ENCODE results near the gene NUDT22.

The NUDT22 gene

GRCh38 chr11:64207256-64208085 is 18.6 kb upstream of the NUDT22 start:
- ATAC-seq, result peak; percentile 29
- TF ChIP-seq TSHZ2 (CRISPR knock-in tag; IDR thresholded peaks at IDR 0.05) (no peak), BACH2 (CRISPR knock-in tag; IDR thresholded peaks at IDR 0.05; ENCODE audit: borderline replicate concordance) (no peak), PATZ1 (CRISPR knock-in tag; IDR thresholded peaks at IDR 0.05; ENCODE audit: borderline replicate concordance) (no peak), ZNF565 (CRISPR knock-in tag; conservative IDR thresholded peaks at IDR 0.05; ENCODE audit: low read depth) (no peak), TOX (CRISPR knock-in tag; IDR thresholded peaks at IDR 0.05; ENCODE audit: borderline replicate concordance) (no peak), TCF4 (CRISPR knock-in tag; IDR thresholded peaks at IDR 0.05; ENCODE audit: borderline replicate concordance) (no peak), PPARA (CRISPR knock-in tag; IDR thresholded peaks at IDR 0.05; ENCODE audit: borderline replicate concordance) (no peak), POU6F1 (CRISPR knock-in tag; IDR thresholded peaks at IDR 0.05; ENCODE audit: borderline replicate concordance, low read depth) (no peak), ZFP3 (CRISPR knock-in tag; IDR thresholded peaks at IDR 0.05) (no peak), CREB5 (CRISPR knock-in tag; IDR thresholded peaks at IDR 0.05; ENCODE audit: low read depth) (no peak), ZNF70 (CRISPR knock-in tag; IDR thresholded peaks at IDR 0.05) (no peak), ISL1 (CRISPR knock-in tag; IDR thresholded peaks at IDR 0.05) (no peak), GLIS3 (CRISPR knock-in tag; IDR thresholded peaks at IDR 0.05) (no peak), CSDC2 (CRISPR knock-in tag; IDR thresholded peaks at IDR 0.05) (no peak), ARNTL (CRISPR knock-in tag; IDR thresholded peaks at IDR 0.05; ENCODE audit: borderline replicate concordance, low read depth) (no peak), RARB (CRISPR knock-in tag; IDR thresholded peaks at IDR 0.05) (no peak), ESRRG (CRISPR knock-in tag; IDR thresholded peaks at IDR 0.05) (no peak), OSR1 (CRISPR knock-in tag; IDR thresholded peaks at IDR 0.05) (no peak), ZFP30 (CRISPR knock-in tag; IDR thresholded peaks at IDR 0.05) (no peak)

GRCh38 chr11:64208086-64208795 is 17.8 kb upstream of the NUDT22 start:
- TF ChIP-seq TOX (CRISPR knock-in tag; IDR thresholded peaks at IDR 0.05; ENCODE audit: borderline replicate concordance), result no peak
- TF ChIP-seq GLIS3 (CRISPR knock-in tag; IDR thresholded peaks at IDR 0.05), result no peak
- no peak for TF ChIP-seq ARNTL (CRISPR knock-in tag; IDR thresholded peaks at IDR 0.05; ENCODE audit: borderline replicate concordance, low read depth)
- no peak for TF ChIP-seq ZFP30 (CRISPR knock-in tag; IDR thresholded peaks at IDR 0.05)
- TF ChIP-seq SNAI2 (CRISPR knock-in tag; IDR thresholded peaks at IDR 0.05), result no peak
- no peak for TF ChIP-seq RARB (CRISPR knock-in tag; IDR thresholded peaks at IDR 0.05)
- TF ChIP-seq PATZ1 (CRISPR knock-in tag; IDR thresholded peaks at IDR 0.05; ENCODE audit: borderline replicate concordance), result no peak
- TF ChIP-seq ZFP3 (CRISPR knock-in tag; IDR thresholded peaks at IDR 0.05), result no peak
- TF ChIP-seq OSR1 (CRISPR knock-in tag; IDR thresholded peaks at IDR 0.05), result no peak
- TF ChIP-seq ISL1 (CRISPR knock-in tag; IDR thresholded peaks at IDR 0.05), result no peak
- TF ChIP-seq ZNF565 (CRISPR knock-in tag; conservative IDR thresholded peaks at IDR 0.05; ENCODE audit: low read depth), result no peak
- TF ChIP-seq POU6F1 (CRISPR knock-in tag; IDR thresholded peaks at IDR 0.05; ENCODE audit: borderline replicate concordance, low read depth), result no peak
- no peak for TF ChIP-seq ZC3H10 (CRISPR knock-in tag; IDR thresholded peaks at IDR 0.05)
- TF ChIP-seq TSHZ2 (CRISPR knock-in tag; IDR thresholded peaks at IDR 0.05), result no peak
- TF ChIP-seq ESRRG (CRISPR knock-in tag; IDR thresholded peaks at IDR 0.05), result no peak
- no peak for TF ChIP-seq ZNF70 (CRISPR knock-in tag; IDR thresholded peaks at IDR 0.05)
- no peak for ATAC-seq

Data from SK-N-SH treated with all-trans-retinoic acid at 6 μM for 48 hours (cell line).